Stomach (tissue), 4 donors: ENCODE results near the gene FSTL4.

Source experiments
- CTCF ChIP-seq, 7 experiments: fragments of 450-650 bp in 4 of 7; fragments of 200-600 bp in 3 of 7; sonication (generic) in 3 of 7; IDR thresholded peaks; one replicate each; pipeline ENCODE4 v1.5.1; 2016 to 2019; ENCODE audit warnings: antibody characterized with exemption in 7 of 7, control low read depth in 2 of 7, mild to moderate bottlenecking in 1 of 7
- EP300 ChIP-seq: sonication (generic); formaldehyde crosslinking; IDR thresholded peaks from one replicate; pipeline ENCODE4 v1.6.1; 2017; ENCODE audit warnings: antibody characterized with exemption
- POLR2A ChIP-seq, 4 donors: fragments of 450-650 bp; IDR thresholded peaks; one replicate each; pipeline ENCODE4 v1.6.1; 2016; ENCODE audit warnings: antibody characterized with exemption in 4 of 4, control low read depth in 2 of 4, mild to moderate bottlenecking in 1 of 4, moderate library complexity in 1 of 4
- POLR2AphosphoS5 ChIP-seq, 3 donors: sonication (generic); formaldehyde crosslinking; IDR thresholded peaks; one replicate each; pipeline ENCODE4 v1.6.1; 2016; ENCODE audit warnings: antibody characterized with exemption in 3 of 3

- TF ChIP-seq CTCF (IDR thresholded peaks at IDR 0.05) (no peak), POLR2AphosphoS5 (IDR thresholded peaks at IDR 0.05) (no peak), POLR2A (IDR thresholded peaks at IDR 0.05) (no peak), EP300 (no peak)
These were observed 225.7 kb downstream of the FSTL4 start for GRCh38 chr5:133386662-133387061.
